Measurements from ENCODE around the gene CABYR.
"Not testable (repeated sequence)": the region's sequence is repeated elsewhere in the genome, so short reads cannot be mapped to it uniquely, and the experiment has no call there.

The CABYR gene

DNA sequence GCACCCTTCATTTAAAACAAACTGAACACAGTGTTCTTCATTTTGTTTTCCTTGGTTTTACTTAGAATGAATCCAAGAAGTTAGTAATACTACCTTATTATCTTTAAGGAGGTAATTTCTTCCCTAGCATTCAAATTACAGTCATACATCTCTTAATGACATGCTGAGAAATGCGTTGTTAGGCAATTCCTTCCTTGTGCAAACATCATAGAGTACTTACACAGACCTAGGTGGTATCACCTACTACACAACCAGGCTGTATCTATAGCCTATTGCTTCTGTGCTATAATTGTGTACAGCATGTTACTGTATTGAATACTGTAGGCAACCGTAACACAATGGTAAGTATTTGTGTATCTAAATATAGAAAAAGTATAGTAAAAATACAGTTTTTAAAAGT is 8.4 kb upstream of the CABYR start:
- no peak for DNase-seq

DNA sequence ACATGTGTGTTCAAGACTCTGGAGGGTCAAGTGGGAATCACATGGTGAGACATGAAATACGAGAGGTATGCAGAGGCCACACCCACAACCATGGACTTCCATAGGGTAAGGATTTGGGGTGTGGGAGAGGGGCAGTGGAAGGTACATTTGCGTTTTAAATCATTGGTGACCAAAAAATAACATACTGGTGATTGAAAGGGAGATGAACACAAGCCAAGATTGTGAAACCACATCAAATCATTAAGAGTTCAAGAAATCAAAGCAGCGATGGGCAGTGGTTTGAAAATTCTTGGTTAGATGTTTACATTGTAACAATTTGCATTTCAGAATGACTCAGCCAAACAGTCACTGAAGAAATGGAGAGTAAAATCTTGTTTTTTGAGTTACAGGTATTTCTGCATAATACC is 1.9 kb upstream of the CABYR start:
- DNase-seq = no peak

DNA sequence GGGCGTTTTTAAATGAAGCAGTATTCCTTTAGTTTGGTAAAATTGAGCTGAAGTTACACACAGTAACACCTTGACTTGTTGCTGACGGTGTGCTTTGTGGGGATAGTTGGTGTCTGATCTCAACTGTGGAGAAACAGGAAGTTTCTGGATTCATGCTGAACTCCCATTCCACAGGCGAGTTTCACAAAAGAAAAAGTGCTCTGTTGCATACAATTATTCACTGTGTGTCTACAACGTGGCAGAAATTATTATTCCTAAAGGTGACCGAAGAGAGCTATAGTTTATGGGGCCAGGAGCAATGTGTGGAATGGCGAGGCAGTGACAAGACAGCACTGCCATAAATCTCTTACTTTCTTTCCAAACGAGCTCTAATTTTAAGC is 463 bp upstream of the CABYR start:
- no peak for DNase-seq

DNA sequence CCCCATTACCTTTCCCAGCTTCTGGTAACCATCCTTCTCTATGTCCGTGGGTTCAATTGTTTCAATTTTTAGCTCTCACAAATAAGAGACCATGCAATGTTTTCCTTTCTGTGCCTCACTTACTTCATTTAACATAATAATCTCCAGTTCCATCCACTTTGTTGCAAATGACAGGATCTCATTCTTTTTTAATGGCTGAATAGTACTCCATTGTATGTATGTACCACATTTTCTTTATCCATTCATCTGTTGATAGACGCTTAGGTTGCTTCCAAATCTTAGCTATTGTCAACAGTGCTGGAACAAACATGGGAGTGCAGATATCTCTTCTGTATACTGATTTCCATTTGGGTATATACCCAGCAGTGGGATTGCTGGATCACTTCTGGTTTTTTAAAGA is 1.8 kb downstream of the CABYR start:
- no peak for DNase-seq

DNA sequence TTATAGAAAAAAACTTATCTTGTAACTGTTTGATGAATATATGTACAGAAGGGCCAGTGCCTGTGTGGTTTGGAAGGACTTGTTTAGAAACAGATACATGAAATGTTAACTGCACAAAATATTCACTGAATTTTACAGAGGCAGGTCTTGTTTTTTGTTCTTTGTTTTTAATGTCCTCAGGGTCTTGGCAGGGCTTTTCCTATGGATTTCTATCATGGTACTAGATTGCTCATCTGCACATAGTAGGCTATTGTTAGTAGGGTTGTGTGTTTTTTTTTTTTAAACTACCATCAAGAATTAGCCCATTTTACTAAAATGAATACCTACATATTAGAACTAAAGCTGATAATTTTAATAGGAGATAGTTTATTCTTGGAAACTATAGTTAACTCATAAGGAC is 3.5 kb downstream of the CABYR start:
- no peak for DNase-seq

DNA sequence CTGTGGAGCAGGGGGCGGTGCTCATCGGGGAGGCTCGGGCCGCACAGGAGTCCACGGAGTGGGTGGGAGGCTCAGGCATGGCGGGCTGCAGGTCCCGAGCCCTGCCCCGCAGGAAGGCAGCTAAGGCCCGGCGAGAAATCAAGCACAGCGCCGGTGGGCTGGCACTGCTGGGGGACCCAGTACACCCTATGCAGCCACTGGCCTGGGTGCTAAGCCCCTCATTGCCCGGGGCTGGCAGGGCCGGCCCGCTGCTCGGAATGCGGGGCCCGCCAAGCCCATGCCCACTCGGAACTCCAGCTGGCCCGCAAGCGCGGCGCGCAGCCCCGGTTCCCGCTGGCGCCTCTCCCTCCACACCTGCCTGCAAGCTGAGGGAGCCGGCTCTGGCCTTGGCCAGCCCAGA is 10.7 kb downstream of the CABYR start:
- DNase-seq = not testable (repeated sequence)

DNA sequence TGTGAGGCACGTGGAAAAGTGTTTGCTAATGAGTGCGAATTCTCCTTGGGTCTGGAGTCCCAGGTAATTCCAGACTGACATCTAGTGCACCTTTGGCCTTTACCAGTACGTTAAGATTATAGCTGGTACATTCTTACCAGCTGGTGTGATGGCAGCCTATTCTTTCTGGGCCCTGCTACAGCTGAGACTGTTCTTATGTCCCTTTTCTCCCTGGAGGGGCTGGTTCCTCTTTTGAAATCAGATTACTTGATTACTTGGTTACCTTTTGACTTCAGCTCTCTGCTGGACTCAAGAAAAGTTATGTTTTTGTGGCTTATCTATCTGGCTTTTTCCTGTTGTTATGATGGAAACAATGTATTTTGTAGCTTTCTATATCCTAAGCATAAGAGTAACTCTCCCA is 14.5 kb downstream of the CABYR start:
- no peak for DNase-seq

DNA sequence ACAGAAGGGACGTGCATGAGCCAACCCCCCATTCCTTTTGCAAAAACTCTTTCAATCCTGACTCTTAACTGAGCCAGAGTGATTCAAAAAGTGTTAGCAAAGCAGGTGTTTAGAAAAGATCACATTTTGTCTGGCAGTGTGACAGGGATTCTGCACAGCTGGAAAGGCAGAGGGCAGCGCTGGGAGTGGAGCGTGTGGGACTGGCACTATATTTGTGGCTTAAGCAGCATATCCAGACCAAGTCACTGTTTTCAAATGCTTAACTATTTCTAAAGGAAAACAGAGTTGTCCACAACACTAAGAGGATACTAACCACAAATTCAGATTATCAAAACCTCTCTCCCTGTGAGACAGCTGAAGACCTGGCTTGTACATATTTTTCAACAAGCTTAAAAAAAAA is 19.0 kb downstream of the CABYR start:
- DNase-seq = no peak

DNA sequence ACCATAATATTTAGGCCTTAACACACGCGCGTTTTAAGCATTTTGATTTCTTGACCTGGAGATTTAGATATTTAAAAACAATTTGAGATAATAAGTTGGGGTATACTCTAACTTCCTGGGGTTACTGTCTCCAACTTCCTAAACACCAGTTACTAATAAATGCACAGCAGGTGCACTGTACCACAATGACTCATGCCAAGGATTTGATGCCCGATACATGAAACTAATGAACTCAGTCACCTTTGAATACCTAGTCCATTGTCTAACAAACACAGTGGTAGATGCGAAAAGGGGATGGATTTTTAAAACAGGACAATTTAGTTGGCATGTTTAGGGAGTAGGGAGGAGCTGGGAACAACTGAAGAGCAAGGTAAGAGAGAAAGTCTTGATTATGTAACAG is 21.2 kb downstream of the CABYR start:
- no peak for DNase-seq

DNA sequence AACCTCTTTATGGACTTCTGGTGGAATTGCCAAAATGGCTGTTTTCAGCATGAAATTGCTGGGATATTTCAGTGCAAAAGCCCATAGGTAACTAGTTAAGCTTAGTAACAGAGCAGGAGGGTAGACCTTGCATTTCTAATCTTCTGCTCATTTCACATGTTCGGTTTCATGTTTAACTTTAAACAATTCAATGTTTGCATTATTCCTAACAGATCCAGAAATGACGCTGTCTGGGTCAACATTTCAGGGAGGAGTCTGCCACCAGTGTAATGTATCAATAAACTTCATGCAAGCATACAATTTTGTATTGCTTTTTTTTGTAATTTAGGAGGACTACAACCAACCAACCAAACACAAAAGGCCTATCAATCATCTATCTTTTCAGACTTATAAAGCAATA is 22.4 kb downstream of the CABYR start:
- no peak for DNase-seq

DNA sequence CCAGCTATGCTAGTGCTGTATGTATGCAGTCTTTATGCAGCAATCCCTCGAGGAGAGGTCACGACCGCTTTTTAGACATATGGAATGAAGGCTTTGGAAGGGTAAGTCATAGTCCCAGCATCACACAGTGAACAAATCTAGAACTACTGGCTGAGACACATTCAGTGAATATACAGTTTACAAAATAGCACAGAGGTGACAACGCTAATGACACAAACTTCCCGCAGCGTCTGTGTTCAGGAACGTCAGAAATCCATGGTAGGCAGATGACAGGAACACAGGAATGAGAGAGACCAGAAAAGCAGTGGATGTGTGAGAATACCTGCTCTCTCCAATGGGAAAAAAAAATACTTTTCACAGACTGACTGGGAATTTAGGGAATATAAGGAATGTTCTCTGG is 29.6 kb downstream of the CABYR start:
- no peak for DNase-seq

DNA sequence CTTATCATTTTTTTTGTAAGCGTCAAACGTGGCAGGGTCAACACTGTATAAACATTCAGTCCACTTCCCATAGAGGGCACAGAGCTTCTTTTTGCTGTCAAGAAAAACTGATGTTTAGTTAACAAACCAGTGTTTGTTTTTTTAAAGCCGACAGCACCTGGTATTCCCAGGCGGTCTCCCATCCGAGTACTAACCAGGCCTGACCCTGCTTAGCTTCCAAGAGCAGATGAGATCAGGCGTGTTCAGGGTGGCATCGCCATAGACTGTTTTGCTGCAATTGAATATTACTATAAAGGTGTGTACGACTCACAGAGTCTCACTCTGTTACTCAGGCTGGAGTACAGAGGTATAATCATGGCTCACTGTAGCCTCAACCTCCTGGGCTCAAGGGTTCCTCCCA is 31.5 kb downstream of the CABYR start:
- no peak for DNase-seq

DNA sequence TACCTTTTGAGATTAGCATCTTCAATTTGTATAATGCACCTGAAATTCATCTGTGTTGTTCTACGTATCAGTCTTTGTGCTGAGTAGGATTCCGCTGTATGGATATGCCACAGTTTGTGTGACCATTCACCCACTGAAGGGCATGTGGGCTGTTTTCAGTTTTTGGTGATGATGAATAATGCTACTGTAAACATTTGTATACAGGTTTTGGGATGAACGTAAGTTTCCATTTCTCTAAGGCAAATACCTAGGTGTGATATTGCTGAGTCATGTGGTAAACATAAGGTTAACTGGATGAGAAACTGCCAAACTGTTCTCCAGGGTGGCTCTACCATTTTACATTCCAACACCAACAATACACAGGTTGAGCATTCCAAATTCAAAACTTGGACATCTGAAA is 35.1 kb downstream of the CABYR start:
- no peak for DNase-seq

DNA sequence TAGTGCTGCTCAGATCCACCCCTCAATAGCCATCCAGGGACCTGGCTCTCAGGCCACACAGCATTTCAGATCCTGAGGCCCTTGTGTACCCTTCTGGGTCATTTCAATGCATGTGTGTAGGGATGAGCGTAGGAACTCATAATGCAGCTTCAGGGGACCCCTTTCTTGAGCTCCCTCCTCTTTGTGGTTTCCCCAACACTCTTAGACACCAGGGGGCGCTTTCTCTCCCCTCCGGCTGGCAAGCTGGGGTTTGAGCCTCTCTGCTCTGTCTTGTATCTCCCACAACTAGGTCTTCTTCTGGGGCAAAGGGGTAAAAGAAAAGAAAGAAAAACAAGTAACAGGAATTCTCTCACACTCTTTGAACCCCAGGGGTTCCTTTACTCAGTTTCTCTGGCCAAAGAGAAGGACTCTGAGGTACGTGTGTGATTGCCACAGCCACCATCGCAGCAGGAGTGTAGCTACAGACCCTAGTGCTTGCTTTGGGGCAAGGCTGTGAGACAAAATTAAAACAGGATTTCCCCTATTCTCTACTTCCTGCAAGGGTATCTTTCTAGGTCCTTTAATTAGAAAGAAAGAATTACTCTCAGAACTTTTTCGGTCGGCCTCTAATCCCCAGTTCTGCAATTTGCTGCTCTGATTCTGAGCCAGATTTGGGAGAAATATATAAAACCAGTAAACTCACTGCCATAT is 38.0 kb downstream of the CABYR start:
- peak; percentile 37 to 43 for DNase-seq

DNA sequence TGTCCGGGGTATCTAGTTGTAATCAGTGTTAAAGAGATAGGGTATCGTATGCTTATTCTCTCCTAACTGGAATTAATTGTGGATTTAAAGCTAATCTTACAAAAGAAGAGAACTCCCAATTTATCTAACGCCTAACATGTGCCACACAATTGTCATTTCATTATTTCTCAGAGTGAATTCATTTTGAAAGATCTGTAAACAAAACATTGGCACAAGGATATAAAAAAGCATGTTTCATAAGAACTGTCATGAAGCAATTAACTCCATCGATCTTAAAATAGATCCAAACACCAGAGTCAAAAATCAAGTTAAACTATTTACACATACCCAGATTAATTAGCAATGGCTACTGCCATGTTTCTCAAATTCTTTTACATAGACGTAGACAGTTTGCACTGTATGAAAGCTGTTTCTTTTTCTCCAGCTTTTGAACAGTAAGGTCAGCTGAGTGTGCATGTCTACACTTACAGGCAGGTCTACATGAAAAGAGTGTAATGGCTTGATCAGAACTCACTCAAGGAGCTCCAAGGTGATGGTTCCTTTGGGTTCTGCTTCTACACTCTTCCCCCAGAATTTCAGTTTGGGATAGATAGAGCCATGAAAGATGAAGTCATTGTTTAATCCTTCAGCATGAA is 38.8 kb downstream of the CABYR start:
- no peak for DNase-seq

DNA sequence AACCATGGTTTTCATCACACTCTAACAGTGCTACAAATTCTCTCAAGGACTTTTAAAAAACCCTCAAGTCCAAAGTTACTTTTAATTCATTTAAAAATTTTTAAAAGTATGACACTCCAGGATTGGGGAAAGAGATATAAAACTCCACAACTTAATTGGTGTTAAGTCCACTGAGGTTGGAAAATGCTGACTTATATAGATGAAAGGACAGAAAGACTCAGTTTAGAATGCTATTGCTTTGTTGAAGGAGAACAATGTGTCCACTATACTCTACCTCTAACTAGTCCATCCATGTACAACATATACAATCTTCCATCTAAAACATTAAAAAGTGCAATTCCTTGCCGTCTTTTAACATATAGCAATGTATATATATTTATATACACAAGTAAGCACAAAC is 41.2 kb downstream of the CABYR start:
- no peak for DNase-seq

DNA sequence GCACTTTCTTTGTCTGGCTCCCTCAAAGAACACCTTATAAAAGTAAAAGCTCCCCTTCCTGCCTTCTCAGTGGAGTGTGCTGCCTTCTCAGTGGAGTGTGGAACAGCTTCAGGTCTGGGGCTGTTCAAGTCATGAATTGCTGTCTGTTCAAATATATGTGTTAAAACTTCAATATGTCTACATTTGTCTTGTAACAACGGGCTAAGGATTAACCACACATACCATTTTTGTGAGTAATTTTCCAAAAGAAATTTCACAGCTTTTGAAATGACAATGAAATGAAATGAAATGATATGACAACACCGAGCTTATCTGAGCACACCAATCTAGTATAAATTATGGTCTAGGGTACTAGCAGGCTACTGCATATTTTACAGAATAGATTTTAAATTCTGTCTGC is 42.9 kb downstream of the CABYR start:
- DNase-seq = no peak

DNA sequence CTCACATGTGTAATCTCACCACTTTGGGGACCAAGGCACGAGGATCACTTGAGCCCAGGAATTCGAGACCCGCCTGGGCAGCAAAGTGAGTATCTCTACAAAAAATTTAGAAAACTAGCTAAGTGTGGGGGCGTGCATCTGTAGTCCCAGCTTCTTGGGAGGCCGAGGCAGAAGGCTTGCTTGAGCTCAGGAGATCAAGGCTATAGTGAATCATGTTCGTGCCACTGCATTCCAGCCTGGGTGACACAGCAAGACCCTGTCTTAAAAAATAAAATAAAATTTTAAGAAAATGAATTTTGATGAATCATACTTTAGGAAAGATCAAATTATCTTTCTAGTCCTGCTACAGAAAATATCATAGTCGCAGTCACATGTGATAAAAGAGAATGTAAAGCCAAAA is 46.9 kb downstream of the CABYR start:
- DNase-seq = no peak

DNA sequence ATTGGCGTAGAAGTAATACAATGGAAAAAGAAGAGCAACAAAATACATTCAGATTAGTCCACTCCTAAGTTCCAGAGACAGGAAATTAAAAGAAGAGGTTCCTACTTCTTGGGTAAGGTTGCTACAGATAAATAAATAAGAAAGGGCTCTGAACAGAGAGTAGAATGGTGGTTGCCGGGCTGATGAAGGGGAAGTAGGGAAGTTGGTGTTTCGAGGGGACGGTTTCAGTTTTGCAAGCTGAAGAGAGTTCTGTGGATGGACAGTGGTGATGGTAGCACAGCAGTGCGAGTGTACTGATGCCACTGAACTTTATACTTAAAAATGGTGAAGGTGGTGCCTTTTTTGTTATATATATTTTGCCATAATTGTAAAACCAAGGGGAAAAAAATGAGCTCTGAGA is 48.2 kb downstream of the CABYR start:
- DNase-seq = no peak

DNA sequence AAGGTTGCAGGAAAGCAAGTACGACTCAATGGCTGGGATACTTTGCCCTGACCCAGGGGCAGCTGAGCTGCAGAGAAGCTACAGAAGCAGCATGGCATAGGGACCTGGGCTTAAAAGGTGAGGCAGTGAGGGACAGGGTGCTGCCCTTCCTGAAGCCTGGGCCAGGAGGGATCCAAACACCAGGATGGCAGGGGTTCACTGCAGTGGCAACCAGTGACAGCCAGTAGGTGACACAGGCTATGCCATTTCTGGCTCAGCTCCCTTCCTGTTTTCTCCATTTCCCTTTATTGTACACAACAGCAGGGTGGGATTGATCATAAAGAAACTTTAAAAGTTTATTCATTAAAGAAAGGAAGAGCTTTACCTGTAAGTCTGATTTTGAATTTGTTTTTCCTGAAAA is 48.8 kb downstream of the CABYR start:
- DNase-seq = no peak

DNA sequence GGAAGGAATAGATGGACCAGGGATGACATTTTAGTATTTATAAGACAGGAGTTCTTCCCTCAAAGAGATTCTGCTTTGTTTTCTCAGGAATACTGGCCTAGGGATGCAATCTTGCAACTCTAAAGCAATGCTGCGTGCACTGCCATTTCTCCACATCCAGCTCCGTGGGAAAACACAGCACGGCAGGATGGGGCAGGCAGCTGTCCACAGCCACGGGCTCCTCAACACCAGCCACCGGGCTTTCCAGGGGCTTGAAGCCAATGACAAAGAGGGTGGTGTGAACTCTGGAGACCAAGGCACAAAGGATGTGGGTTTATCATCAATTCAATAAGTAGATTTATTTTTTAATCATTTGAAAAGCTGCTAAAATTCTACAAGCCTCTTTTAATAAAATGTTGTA is 49.3 kb downstream of the CABYR start:
- no peak for DNase-seq

DNA sequence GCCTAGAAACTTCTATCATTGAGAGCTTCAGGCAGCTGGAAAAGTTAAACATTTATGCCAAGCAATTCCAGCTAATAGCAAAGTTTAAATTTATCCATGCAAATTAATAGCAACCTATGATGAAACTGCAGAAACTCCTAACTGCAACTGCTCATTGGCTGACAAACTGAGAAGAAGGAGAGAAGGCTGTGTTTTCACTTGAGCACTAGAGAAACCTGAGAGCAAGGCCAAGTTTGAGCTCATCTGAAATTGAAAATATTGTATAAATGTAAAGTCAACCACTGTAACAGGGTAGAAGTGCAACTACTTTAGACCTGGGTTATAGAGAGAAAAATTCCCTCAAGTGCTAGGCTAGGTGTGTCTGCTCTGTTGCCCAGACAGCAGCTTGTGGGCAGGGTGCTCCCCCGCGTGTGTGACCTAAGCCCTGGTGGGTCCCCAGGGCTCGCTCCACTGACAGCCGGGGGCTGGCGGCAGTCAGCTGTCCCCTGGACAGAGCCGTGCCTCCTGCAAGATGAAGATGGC is 50.2 kb downstream of the CABYR start:
- DNase-seq = no peak

DNA sequence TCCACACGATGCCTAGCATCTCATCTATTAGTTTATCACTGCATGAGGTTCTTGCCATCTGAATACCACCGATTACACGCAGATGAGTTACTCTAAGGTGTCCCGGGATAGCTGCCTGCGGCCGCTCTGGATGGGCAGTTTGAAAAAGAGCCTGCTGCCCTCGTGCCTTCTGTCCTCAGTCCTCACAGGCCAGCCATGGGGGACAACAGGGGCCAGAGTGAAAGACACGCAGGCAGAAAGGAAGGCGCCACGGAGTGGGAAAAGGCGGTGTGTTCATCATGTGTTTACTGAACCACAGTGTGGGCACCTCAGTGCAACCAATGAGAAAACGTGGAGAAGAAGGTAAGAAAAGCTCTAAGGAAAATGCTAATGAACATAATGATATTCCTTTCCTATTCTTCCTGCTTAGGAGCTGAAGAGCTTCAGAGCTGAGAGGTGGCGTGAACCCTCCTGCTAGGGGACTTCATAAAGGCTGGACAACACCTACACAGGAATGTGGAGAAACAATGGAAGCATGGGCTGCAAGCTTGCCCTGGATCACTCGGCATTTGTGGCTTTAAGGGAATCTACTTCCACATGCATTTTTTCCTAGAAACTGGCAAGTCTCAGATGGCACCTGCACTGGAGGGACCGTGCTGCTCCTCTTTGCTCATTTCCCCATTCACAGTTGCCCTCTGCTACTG is 50.9 kb downstream of the CABYR start:
- no peak for DNase-seq

DNA sequence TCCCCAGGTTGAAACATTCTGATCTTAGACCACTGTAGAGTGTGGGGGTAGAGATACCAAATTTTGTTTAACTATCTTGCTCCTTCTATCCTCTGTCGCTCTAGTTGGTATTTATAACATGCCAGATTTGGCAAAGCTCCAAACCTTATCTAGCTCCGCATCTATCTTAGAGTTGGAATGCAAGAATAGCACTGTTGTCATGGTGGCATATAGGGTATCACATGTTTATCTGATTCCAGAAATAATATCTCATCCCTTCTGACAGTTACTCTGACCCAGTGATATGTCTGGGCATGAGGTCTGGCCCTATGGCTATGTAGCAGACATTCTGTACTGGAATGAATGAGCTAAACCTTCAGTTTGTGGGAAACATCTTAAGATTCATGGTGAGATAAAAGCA is 51.7 kb downstream of the CABYR start:
- DNase-seq = no peak
